Measurements from ENCODE around the gene TRIM61. TPM values are rescaled to one million over a fixed set of nuclear protein-coding genes. Genes with fewer than 3 reads are reported as not detected.

Gene TRIM61
- polyA plus RNA-seq, 3 donors: 2.5 to 3.7 (median 3.4) TPM

Other genes with a start within 250 kb of the TRIM61 start
- under 1 TPM; 0.14 to 0.73 (median 0.57) TPM for gene SMIM31, start 223.5 kb downstream of the TRIM61 start, polyA plus RNA-seq (ENCODE audit: insufficient read length in 3 of 3)
- gene APELA, start 100.5 kb downstream of the TRIM61 start, polyA plus RNA-seq (ENCODE audit: insufficient read length in 3 of 3): 10 to 100 TPM in 1 of 3 donors, 1 to 10 TPM in 2; 6.8 to 12.8 (median 9.7) TPM
- not detected for gene TRIM60, start 54.3 kb upstream of the TRIM61 start, polyA plus RNA-seq (ENCODE audit: insufficient read length in 3 of 3)
- under 1 TPM in 1 of 3 donors, not detected in 2; 0.09 TPM for gene TRIM75, start 76.2 kb upstream of the TRIM61 start, polyA plus RNA-seq (ENCODE audit: insufficient read length in 3 of 3)
- 10 to 100 TPM; 28.8 to 39.7 (median 28.8) TPM for gene TMEM192, start 135.2 kb upstream of the TRIM61 start, polyA plus RNA-seq (ENCODE audit: insufficient read length in 3 of 3)
- 10 to 100 TPM; 16.4 to 24.6 (median 21.6) TPM for gene KLHL2, start 229.9 kb upstream of the TRIM61 start, polyA plus RNA-seq (ENCODE audit: insufficient read length in 3 of 3)

All from renal pelvis (tissue), 3 donors.